ENCODE data around the gene CDH4.

- TF ChIP-seq CTCF (IDR thresholded peaks at IDR 0.05) (no peak), ZFX (IDR thresholded peaks at IDR 0.05; ENCODE audit: borderline replicate concordance) (no peak)
These were observed 478.7 kb downstream of the CDH4 start for GRCh38 chr20:61730631-61731362.
